Measurements from ENCODE around the gene P2RY14.

DNA sequence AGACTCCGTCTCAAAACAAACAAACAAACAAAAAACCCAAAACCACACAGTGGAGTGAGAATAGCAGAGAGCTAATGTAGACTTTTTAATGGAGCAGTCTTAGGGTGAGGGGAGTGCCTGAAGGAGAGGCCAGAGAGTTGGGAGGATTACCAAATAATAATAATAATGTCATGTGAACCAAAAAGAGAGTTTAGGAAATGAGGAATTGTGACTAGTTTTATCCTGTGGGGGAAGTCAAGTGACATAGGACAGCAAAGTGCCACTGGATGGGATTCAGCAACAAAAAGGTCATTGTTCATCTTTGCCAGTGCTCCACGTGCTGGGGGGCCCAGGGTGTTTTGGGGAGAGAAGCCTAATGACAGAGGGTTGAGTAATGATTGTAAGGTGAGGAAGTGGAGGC is 25.4 kb upstream of the P2RY14 start:
- TF ChIP-seq, protein P1, sequence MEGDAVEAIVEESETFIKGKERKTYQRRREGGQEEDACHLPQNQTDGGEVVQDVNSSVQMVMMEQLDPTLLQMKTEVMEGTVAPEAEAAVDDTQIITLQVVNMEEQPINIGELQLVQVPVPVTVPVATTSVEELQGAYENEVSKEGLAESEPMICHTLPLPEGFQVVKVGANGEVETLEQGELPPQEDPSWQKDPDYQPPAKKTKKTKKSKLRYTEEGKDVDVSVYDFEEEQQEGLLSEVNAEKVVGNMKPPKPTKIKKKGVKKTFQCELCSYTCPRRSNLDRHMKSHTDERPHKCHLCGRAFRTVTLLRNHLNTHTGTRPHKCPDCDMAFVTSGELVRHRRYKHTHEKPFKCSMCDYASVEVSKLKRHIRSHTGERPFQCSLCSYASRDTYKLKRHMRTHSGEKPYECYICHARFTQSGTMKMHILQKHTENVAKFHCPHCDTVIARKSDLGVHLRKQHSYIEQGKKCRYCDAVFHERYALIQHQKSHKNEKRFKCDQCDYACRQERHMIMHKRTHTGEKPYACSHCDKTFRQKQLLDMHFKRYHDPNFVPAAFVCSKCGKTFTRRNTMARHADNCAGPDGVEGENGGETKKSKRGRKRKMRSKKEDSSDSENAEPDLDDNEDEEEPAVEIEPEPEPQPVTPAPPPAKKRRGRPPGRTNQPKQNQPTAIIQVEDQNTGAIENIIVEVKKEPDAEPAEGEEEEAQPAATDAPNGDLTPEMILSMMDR (IDR thresholded peaks at IDR 0.05): no peak
- no peak for TF ChIP-seq POLR2A (IDR thresholded peaks at IDR 0.05)
